RWPE2 (cell line): ENCODE data around the gene SYK.

ENCODE experiments used
- ATAC-seq: fragments of 200-7000 bp; cut with Tn5 transposase; 3 replicates; pipeline ENCODE4 v1.9.1; 2021; ENCODE audit warnings: low read depth
- DNase-seq: peaks from one replicate; pipeline ENCODE4 v3.0.0-alpha.2; 2020; ENCODE audit warnings: low spot score
- H3K27ac ChIP-seq: fragments of 450-650 bp; 2 replicates; pipeline ENCODE4 v1.5.1; 2017; ENCODE audit warnings: mild to moderate bottlenecking; ENCODE audit not compliant: poor library complexity, severe bottlenecking
- H3K27me3 ChIP-seq: fragments of 250-450 bp; sonication (Bioruptor Pico); 2 replicates; pipeline ENCODE4 v1.5.1; 2021; ENCODE audit warnings: mild to moderate bottlenecking, moderate library complexity; ENCODE audit not compliant: insufficient read depth, poor library complexity, severe bottlenecking
- H3K36me3 ChIP-seq: fragments of 250-450 bp; sonication (Bioruptor Pico); 2 replicates; pipeline ENCODE4 v1.5.1; 2020; ENCODE audit warnings: low read depth, mild to moderate bottlenecking, moderate library complexity
- H3K4me1 ChIP-seq: fragments of 250-450 bp; sonication (Bioruptor Pico); 2 replicates; pipeline ENCODE4 v1.5.1; 2021; ENCODE audit warnings: mild to moderate bottlenecking, moderate library complexity; ENCODE audit not compliant: insufficient read depth, poor library complexity, severe bottlenecking
- H3K4me3 ChIP-seq: fragments of 250-450 bp; sonication (Bioruptor Pico); 2 replicates; pipeline ENCODE4 v1.5.1; 2021; ENCODE audit warnings: mild to moderate bottlenecking, moderate library complexity; ENCODE audit not compliant: severe bottlenecking
- H3K9me3 ChIP-seq: fragments of 250-450 bp; sonication (Bioruptor Pico); 2 replicates; pipeline ENCODE4 v1.5.1; 2021; ENCODE audit warnings: mild to moderate bottlenecking, moderate library complexity; ENCODE audit not compliant: severe bottlenecking
- TF ChIP-seq, protein P1 (sequence below): fragments of 450-650 bp; IDR thresholded peaks from one replicate; pipeline ENCODE4 v1.5.1; 2017; ENCODE audit warnings: mild to moderate bottlenecking, moderate library complexity; ENCODE audit not compliant: poor library complexity, severe bottlenecking

SYK gene

DNA sequence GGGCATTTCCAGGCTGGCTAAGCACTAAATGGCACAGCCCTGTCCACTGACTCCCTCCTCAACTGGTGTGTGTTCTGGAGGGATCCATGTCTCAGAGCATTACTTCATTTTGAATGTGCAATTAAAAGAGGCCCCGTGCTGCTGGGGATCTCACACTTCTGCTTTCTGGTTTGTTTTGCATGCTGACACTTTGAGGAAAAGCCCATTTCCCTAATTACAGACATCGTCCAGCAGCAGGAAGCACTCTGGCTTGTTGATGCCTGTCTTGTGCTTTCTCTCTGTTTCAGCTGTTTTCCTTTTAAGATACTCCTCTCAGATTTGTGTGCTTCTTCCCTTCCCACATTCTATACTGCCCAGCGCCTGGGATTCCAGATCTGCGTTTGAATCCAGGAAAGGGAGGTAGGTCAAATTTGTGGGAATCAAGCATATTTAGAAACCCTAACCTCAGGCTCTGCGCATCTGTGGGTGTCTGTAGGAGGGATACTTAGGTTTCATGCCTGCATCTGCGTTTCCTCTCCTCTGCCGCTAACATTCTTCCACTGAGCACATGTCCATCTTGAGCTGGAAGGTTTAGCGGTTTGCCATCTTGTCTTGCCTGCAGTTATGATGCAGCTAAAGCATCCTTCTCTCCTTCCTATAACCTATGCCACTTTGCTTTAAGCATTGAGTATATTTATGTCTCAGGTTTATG, 25.7 kb downstream of the SYK start:
- peaks cover 3% of the 10 kb centered on the region for H3K9me3 ChIP-seq
- no peak for ATAC-seq
- H3K4me1 ChIP-seq = no peaks in the 10 kb centered on the region

DNA sequence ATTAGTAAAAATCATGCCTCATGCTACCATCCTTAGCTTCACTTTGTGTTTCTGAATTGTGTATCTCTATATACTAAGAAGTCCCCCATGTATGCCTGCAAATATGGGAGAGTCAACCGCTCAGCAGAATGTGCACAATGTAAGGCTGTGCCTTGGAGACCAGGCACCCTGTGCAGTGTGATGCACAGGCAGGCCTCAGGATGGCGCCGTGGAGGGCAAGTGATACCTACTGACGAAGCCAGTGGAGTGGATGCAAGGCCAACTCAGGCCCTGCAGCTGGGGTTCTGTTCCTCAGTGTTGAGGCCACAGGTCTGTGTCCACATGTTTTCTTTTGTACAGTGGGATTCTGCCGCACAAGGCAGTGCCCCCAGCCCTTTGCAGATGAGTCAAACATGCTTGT, 28.4 kb downstream of the SYK start:
- TF ChIP-seq, protein P1, sequence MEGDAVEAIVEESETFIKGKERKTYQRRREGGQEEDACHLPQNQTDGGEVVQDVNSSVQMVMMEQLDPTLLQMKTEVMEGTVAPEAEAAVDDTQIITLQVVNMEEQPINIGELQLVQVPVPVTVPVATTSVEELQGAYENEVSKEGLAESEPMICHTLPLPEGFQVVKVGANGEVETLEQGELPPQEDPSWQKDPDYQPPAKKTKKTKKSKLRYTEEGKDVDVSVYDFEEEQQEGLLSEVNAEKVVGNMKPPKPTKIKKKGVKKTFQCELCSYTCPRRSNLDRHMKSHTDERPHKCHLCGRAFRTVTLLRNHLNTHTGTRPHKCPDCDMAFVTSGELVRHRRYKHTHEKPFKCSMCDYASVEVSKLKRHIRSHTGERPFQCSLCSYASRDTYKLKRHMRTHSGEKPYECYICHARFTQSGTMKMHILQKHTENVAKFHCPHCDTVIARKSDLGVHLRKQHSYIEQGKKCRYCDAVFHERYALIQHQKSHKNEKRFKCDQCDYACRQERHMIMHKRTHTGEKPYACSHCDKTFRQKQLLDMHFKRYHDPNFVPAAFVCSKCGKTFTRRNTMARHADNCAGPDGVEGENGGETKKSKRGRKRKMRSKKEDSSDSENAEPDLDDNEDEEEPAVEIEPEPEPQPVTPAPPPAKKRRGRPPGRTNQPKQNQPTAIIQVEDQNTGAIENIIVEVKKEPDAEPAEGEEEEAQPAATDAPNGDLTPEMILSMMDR = no peak
- Histone ChIP-seq H3K9me3 (no peaks in the 10 kb centered on the region), H3K36me3 (no peaks in the 10 kb centered on the region), H3K27ac (no peak overlapping the region), H3K27me3 (no peaks in the 10 kb centered on the region), H3K4me3 (no peak overlapping the region), H3K4me1 (no peaks in the 10 kb centered on the region)
- ATAC-seq (no peak), DNase-seq (no peak)

More for the DNA sequence above, 25.7 kb downstream of the SYK start:
- DNase-seq = no peak
- Histone ChIP-seq H3K4me3 (no peak overlapping the region), H3K27ac (no peak overlapping the region), H3K36me3 (0 out of 2 replicates have a peak, but pooled peaks cover 4% of the 10 kb centered on the region), H3K27me3 (no peaks in the 10 kb centered on the region)
- TF ChIP-seq, protein P1 = no peak

DNA sequence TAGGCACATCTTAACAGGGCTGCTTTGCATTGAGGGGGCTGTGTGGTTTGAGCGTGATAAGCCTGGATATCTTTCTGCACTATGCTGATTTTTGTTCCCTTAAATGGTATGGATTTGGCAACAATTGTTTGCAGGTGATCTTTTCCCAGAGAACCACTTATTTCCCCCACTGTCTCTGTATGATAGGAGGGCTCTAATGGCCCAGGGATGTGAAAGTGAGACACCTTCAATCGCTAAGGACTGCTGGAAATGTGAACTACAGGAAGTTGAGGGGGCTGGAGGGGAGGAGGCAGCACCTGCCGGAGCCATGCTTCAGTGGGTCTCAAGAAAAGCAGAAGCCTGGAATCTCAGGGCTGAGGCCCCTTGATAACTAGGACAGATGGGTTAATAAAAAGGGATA, 29.4 kb downstream of the SYK start:
- Histone ChIP-seq H3K4me3 (no peak overlapping the region), H3K27ac (no peak overlapping the region), H3K36me3 (no peaks in the 10 kb centered on the region), H3K4me1 (no peaks in the 10 kb centered on the region), H3K27me3 (no peaks in the 10 kb centered on the region), H3K9me3 (no peaks in the 10 kb centered on the region)
- DNase-seq (no peak), ATAC-seq (no peak)
- TF ChIP-seq, protein P1 = no peak

DNA sequence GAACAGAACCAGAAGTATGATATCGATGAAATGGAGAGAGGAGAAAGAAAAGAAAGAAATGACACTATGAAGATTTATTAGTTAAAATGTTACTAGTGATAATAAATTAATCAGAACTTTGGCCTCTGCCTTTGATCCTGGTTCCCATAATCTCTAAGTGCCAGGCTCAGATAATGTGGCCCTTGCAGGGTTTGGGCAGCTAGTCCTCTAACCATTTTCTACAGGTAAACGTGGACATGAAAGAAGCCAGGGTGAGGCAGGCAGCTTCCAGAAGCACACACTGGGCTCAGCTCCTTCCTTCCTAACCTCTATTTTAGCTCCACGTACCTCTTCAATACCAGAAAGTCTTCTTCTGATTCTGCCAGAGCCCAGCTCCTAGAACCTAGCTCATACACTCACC, 30.6 kb downstream of the SYK start:
- ATAC-seq (no peak), DNase-seq (no peak)
- Histone ChIP-seq H3K36me3 (no peaks in the 10 kb centered on the region), H3K9me3 (no peaks in the 10 kb centered on the region), H3K4me3 (no peak overlapping the region), H3K4me1 (no peaks in the 10 kb centered on the region), H3K27ac (no peak overlapping the region), H3K27me3 (no peaks in the 10 kb centered on the region)
- TF ChIP-seq, protein P1 = no peak

DNA sequence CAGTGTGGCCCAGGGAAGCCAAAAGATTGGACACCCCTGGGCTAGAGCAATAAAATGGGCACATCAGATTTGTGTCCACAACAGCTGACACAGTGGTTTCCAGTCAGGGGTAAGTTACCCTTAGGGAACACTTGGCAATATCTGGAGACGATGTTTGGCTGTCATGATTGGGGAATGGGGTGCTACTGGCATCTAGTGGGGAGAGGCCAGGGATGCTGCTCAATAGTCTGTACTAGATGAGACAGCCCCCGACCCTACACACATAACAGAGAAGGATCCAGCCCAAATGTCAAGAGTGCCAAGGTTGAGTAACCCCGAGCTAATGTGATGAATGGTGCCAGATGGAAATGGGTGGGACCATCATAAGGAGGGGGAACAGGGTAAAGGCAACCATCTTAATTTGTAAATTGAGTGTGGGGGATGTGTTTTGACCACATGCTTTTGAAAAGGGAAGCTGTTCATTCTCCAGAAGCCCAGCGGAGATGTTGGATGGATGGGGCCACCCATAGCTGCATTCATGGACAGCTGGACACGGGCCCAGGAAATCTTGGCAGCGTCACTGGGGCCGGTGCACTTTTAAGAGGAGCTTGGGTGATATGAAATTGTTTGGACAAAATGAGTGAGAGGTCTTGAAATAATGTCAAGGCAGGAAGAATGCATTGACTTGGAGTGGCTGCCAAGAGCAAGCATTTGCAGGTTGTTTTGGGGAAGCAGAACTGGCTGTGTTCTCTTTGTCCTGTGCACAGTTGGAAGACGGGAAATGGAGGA, 33.4 kb downstream of the SYK start:
- TF ChIP-seq, protein P1 = no peak
- H3K27me3 ChIP-seq = no peaks in the 10 kb centered on the region
- DNase-seq = no peak
- no peak overlapping the region for H3K27ac ChIP-seq
- H3K36me3 ChIP-seq = no peaks in the 10 kb centered on the region
- H3K4me3 ChIP-seq = no peak overlapping the region
- ATAC-seq = no peak
- no peaks in the 10 kb centered on the region for H3K4me1 ChIP-seq
- no peaks in the 10 kb centered on the region for H3K9me3 ChIP-seq
